Cardiac ventricle fibroblast (primary cell): ENCODE results near the gene ARHGEF37. TPM values are rescaled to one million over a fixed set of nuclear protein-coding genes. Genes with fewer than 3 reads are reported as not detected.

ENCODE experiments used
- total RNA-seq: library from RNA; depleted of rRNA; stranded (reverse); fragments of >200 nt; gene quantifications from 2 replicates; pipeline ENCODE4 v1.2.3, GENCODE V29; 2015

The ARHGEF37 gene
- 2.2 and 2.7 TPM in 2 replicates for total RNA-seq

GRCh38 chr5:149581192-149581861, at the start of gene ARHGEF37:
TSS of gene ARHGEF37 (plus strand) at chr5:149581498. CDS start at chr5:149597770, 16,272 bp downstream.

GRCh38 chr5:149551227-149552037, 29.9 kb upstream of the ARHGEF37 start, which contains the start of gene CSNK1A1:
TSS of gene CSNK1A1 (minus strand) at chr5:149551439. CDS start at chr5:149550964, 475 bp downstream.

Other genes with a start within 250 kb of the ARHGEF37 start
- 9.9 and 10.2 TPM in 2 replicates for gene GRPEL2, start 236.0 kb upstream of the ARHGEF37 start, total RNA-seq
- gene PCYOX1L, start 223.5 kb upstream of the ARHGEF37 start, total RNA-seq: 9.2 and 9.9 TPM in 2 replicates
- not detected in 2 replicates for gene IL17B, start 202.2 kb upstream of the ARHGEF37 start, total RNA-seq
- gene CSNK1A1, start 30.1 kb upstream of the ARHGEF37 start, total RNA-seq: 198 and 205 TPM in 2 replicates
- gene PPARGC1B, start 148.8 kb downstream of the ARHGEF37 start, total RNA-seq: 0.68 and 1.1 TPM in 2 replicates